GM18511 (cell line): Measurements from ENCODE around the gene PSG2.
"Not testable (repeated sequence)": the region's sequence is repeated elsewhere in the genome, so short reads cannot be mapped to it uniquely, and the experiment has no call there.

ENCODE experiments used
- ATAC-seq: cut with Tn5 transposase; IDR thresholded peaks from one replicate; pipeline ENCODE4 v1.9.1; 2021; ENCODE audit warnings: mild to moderate bottlenecking, moderate library complexity; ENCODE audit not compliant: unreplicated experiment

The PSG2 gene

GRCh38 chr19:43078311-43078710, 4.2 kb downstream of the PSG2 start:
- no peak for ATAC-seq

DNA sequence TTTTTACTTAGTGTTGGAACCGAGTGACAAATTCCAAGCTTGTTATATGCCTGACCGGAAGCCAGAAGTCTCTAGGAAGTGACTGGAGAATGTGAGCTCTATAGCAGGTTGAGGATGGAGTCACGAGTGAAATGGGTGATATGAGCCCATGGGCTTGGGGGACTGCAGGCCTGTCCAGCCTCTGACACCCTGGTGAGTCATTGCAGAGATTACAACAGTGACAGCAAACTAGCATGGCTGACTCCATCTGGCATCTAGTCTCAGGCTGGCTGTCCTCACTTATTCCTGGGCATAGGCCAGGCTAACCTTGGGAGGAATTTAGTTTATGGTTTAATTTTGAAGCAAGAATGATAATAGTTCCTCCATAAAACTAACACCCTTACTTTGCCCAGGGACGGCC, 4.6 kb downstream of the PSG2 start:
- ATAC-seq = not testable (repeated sequence)

DNA sequence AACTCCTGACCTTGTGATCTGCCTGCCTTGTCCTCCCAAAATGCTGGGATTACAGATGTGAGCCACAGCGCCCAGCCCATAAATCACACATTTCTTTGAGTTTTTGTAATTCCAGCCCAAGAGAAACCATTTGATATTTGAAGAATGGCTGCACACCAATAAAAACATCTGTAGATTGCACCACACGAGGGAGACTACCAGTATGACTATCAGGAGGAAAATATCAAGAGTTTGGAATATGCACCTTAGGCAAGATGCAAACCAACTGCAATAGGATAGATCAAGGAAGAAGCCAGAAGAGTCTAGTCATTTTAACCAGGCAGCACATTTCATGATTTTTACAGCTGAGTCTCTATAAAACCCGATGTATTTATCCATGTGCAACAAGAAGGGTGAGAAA, 20.1 kb downstream of the PSG2 start:
- ATAC-seq = not testable (repeated sequence)

- not testable (repeated sequence) for ATAC-seq
Measured at GRCh38 chr19:43061326-43061725, 21.2 kb downstream of the PSG2 start.

- not testable (repeated sequence) for ATAC-seq
Measured at GRCh38 chr19:43060254-43060653, 22.2 kb downstream of the PSG2 start.

- ATAC-seq = not testable (repeated sequence)
Measured at GRCh38 chr19:43059482-43059881, 23.0 kb downstream of the PSG2 start.

DNA sequence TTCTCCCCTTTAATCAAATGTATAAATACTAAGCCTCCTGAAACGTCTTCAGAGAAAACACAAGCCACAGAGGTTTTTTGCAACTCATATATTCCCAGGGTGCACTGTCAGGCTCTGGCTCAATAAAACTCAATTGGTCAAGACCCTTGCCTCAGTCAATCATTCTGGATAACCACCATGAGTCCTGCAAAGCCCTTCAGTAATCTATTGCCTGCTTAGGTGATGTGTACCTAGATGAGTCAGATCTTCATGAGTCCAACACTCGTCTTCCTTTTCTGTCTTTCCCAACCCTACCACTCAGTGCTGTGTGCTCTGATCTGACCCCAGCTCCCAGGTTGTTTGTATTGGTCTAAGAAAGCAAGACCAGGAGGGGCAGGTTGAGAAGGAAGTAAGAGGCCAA, 24.1 kb downstream of the PSG2 start:
- ATAC-seq = not testable (repeated sequence)

DNA sequence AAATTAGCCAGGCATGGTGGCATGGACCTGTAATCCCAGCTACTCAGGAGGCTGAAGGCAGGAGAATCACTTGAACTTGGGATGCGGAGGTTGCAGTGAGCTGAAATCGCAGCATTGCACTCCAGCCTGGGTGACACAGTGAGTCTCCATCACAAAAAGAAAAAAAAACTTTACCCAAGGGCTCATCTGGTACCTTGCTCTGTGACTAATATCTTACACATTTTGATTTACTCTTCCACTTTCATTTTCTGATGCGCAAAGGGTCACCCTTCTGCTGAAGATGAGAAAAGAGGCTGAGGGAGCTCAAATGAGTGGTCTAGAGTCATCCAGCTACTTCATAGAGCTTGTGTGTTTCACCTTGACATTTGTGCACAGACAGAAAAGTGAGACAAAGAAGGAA, 34.5 kb downstream of the PSG2 start:
- not testable (repeated sequence) for ATAC-seq

- not testable (repeated sequence) for ATAC-seq
Measured at GRCh38 chr19:43046578-43046977, 35.9 kb downstream of the PSG2 start.

- ATAC-seq = not testable (repeated sequence)
Measured at GRCh38 chr19:43043492-43044180, 38.9 kb downstream of the PSG2 start.

- ATAC-seq = not testable (repeated sequence)
Measured at GRCh38 chr19:43031645-43032044, 50.9 kb downstream of the PSG2 start.

DNA sequence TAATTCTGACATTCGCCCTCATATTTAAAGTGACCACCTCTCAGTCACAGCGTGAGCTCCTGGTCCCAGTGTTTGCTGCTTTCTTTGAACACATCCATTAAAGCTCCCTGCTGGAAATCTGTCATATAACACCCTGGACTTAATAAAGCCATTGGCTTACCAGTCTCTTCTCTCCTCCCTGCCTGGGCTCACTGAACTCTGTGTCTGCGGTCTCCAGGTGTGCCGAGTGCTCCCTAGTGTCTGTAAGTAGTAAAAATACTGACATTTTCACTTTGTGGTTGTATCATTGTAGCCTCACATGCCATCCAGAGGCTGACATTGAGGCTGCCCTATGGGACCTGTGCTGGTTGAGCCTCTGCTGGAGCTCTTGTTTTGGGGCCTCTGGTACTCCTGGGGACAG, 53.6 kb downstream of the PSG2 start:
- no peak for ATAC-seq

- ATAC-seq = not testable (repeated sequence)
Measured at GRCh38 chr19:43027985-43028384, 54.5 kb downstream of the PSG2 start.

- ATAC-seq = not testable (repeated sequence)
Measured at GRCh38 chr19:43027061-43027460, 55.4 kb downstream of the PSG2 start.

DNA sequence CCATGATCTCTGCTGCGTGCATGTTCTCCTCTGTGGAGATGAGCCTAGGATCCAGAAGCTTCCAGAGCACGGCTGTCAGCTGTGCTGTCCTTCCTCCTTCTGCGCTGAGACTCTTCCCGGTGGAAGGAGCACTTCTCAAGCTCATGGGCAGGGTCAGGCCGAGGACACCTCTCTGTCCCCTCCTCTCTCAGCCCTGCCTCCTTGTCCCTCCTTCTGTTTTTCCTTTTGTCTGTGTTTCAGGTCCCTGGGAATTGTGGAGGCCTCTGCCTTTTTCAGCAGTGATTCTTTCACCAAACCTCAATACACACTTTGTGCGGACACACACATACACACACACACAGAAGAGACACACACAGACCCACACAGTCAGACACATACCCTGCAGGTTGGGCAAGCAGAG, 56.1 kb downstream of the PSG2 start, which contains the start of gene PSG11:
TSS of gene PSG11 (minus strand) at position 101 of the 400 bp plus-strand sequence. CDS start at position 4, 97 bp downstream.
- not testable (repeated sequence) for ATAC-seq

DNA sequence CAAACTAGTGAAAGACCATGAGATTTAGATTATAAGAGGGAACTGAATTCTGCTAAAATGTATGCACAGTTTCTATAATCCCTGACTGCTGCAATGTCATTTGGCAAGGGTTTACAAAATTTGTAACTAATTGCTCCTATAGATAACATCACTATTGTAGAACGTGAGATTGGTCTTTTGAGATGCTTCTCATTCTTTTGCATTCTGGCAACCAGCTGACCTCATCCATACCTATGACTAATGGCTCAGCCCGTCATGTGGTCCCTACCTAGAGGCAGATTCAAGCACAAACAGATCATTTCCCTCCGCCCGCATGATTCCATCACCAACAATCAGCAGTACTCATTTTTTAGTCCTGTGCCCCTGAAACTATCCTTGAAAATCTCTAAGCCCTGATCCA, 60.4 kb downstream of the PSG2 start:
- not testable (repeated sequence) for ATAC-seq

DNA sequence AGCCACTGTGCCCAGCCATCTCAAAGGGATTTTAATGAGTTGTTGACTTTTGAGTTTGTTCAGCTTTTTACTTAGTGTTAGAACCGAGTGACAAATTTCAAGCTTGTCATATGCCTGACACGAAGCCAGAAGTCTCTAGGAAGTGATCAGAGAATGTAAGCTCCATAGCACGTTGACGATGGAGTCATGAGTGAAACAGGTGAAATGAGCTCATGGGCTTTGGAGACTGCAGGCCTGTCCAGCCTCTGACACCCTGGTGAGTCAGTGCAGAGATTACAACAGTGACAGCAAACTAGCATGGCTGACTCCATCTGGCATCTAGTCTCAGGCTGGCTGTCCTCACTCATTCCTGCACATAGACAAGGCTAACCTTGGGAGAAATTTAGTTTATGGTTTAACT, 60.9 kb downstream of the PSG2 start:
- ATAC-seq = not testable (repeated sequence)

- not testable (repeated sequence) for ATAC-seq
Measured at GRCh38 chr19:43019588-43019987, 62.9 kb downstream of the PSG2 start.
